Sigmoid colon (tissue), 4 donors: ENCODE results near the gene DSCAM.

Experiments used
- CTCF ChIP-seq, 4 experiments: fragments of 450-650 bp in 3 of 4; fragments of 200-600 bp in 1 of 4; IDR thresholded peaks; one replicate each; pipeline ENCODE4 v1.5.1; 2016 to 2019; ENCODE audit warnings: antibody characterized with exemption in 4 of 4, mild to moderate bottlenecking in 3 of 4, moderate library complexity in 2 of 4
- EP300 ChIP-seq, 4 donors: sonication (generic); formaldehyde crosslinking; IDR thresholded peaks; one replicate each; pipeline ENCODE4 v1.6.1; 2017; ENCODE audit warnings: antibody characterized with exemption in 4 of 4
- POLR2AphosphoS5 ChIP-seq, 4 donors: sonication (generic); formaldehyde crosslinking; IDR thresholded peaks; one replicate each; pipeline ENCODE4 v1.6.1; 2017; ENCODE audit warnings: antibody characterized with exemption in 4 of 4

DNA sequence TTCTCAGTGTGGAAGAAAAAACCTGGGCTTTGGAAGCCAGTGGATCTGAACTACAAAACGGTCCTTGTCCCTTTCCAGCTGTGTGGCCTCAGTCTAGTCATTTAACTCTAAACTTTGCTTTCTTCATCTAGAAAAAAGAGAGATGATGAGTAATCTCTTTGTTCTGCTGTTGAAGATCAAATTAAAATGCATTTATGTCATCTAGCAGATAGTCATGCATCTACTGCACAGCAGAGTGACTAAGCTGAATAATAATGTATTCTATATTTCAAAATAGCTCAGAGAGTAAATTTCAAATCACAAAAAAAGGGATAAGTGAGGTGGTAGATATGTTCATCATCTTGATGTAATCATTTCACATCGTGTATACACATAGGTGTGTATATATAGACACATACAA, 473.2 kb downstream of the DSCAM start:
- TF ChIP-seq CTCF (IDR thresholded peaks at IDR 0.05) (no peak), POLR2AphosphoS5 (IDR thresholded peaks at IDR 0.05) (no peak), EP300 (IDR thresholded peaks at IDR 0.05) (no peak)
